ENCODE results near the gene SNX10.

Gene SNX10

GRCh38 chr7:26311798-26312197, 20.1 kb downstream of the SNX10 start:
- no peak overlapping the region for H3K4me3 ChIP-seq (ENCODE audit: low read length)
- peaks cover 27% of the 10 kb centered on the region for H3K4me1 ChIP-seq (ENCODE audit: control insufficient read depth, low read length)
- no peaks in the 10 kb centered on the region for H3K9me2 ChIP-seq (replicated peaks; ENCODE audit: control insufficient read depth, low read length)
- peaks cover 22% of the 10 kb centered on the region for H3K36me3 ChIP-seq (ENCODE audit: control insufficient read depth, low read length)
- no peaks in the 10 kb centered on the region for H3K27me3 ChIP-seq (ENCODE audit: control insufficient read depth, low read length)
- no peaks in the 10 kb centered on the region for H4K20me1 ChIP-seq (ENCODE audit: control insufficient read depth, insufficient read depth, low read depth, low read length)
- no peaks in the 10 kb centered on the region for H3K9me3 ChIP-seq (ENCODE audit: control insufficient read depth, insufficient read depth, low read length)
- no peak overlapping the region for H3K27ac ChIP-seq (ENCODE audit: low read depth, low read length)
- no peak overlapping the region for H3K4me2 ChIP-seq (ENCODE audit: low read length)
- peaks cover 8% of the 10 kb centered on the region for H3F3A ChIP-seq (ENCODE audit: control insufficient read depth, insufficient read depth)
- peaks cover 51% of the 10 kb centered on the region for H3K79me2 ChIP-seq (ENCODE audit: control insufficient read depth, low read length)
- TF ChIP-seq EZH2phosphoT487 (IDR thresholded peaks at IDR 0.05; ENCODE audit: borderline replicate concordance, low read length) = no peak
- TF ChIP-seq, protein P1, sequence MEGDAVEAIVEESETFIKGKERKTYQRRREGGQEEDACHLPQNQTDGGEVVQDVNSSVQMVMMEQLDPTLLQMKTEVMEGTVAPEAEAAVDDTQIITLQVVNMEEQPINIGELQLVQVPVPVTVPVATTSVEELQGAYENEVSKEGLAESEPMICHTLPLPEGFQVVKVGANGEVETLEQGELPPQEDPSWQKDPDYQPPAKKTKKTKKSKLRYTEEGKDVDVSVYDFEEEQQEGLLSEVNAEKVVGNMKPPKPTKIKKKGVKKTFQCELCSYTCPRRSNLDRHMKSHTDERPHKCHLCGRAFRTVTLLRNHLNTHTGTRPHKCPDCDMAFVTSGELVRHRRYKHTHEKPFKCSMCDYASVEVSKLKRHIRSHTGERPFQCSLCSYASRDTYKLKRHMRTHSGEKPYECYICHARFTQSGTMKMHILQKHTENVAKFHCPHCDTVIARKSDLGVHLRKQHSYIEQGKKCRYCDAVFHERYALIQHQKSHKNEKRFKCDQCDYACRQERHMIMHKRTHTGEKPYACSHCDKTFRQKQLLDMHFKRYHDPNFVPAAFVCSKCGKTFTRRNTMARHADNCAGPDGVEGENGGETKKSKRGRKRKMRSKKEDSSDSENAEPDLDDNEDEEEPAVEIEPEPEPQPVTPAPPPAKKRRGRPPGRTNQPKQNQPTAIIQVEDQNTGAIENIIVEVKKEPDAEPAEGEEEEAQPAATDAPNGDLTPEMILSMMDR (IDR thresholded peaks at IDR 0.05; ENCODE audit: low read depth, low read length, poor library complexity, severe bottlenecking) = no peak

DNA sequence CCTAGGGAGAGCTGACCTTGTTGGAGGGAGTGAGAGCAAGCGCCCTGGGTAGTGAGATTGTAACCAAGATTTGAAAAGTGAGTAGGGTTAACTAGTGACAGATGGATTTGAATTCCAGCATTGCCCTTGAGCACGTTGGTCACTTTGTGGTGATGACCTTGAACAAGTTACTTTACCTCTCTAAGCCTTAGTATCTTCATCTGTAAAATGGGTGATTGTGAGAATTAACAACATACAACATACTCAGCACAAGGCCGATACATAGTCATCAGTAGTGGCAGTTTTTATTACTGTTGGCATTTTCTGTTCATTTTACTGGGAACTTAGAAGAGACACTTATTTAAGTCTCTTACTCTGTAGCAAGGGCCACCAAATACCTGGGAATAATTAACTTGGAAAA, 25.5 kb downstream of the SNX10 start:
- H3K9me2 ChIP-seq (replicated peaks; ENCODE audit: control insufficient read depth, low read length) = no peaks in the 10 kb centered on the region
- H3K79me2 ChIP-seq (ENCODE audit: control insufficient read depth, low read length) = peaks cover 59% of the 10 kb centered on the region
- H3K4me1 ChIP-seq (ENCODE audit: control insufficient read depth, low read length) = peaks cover 38% of the 10 kb centered on the region
- H3K9me3 ChIP-seq (ENCODE audit: control insufficient read depth, insufficient read depth, low read length) = no peaks in the 10 kb centered on the region
- H3F3A ChIP-seq (ENCODE audit: control insufficient read depth, insufficient read depth) = peaks cover 14% of the 10 kb centered on the region
- no peak overlapping the region for H3K4me2 ChIP-seq (ENCODE audit: low read length)
- TF ChIP-seq, protein P1 (IDR thresholded peaks at IDR 0.05; ENCODE audit: low read depth, low read length, poor library complexity, severe bottlenecking) = no peak
- H3K27me3 ChIP-seq (ENCODE audit: control insufficient read depth, low read length) = no peaks in the 10 kb centered on the region
- H3K36me3 ChIP-seq (ENCODE audit: control insufficient read depth, low read length) = peaks cover 8% of the 10 kb centered on the region; the same call in 1 of the 2 replicates
- H3K4me3 ChIP-seq (ENCODE audit: low read length) = no peak overlapping the region
- H3K27ac ChIP-seq (ENCODE audit: low read depth, low read length) = no peak overlapping the region
- H4K20me1 ChIP-seq (ENCODE audit: control insufficient read depth, insufficient read depth, low read depth, low read length) = no peaks in the 10 kb centered on the region; the same call in 1 of the 2 replicates

DNA sequence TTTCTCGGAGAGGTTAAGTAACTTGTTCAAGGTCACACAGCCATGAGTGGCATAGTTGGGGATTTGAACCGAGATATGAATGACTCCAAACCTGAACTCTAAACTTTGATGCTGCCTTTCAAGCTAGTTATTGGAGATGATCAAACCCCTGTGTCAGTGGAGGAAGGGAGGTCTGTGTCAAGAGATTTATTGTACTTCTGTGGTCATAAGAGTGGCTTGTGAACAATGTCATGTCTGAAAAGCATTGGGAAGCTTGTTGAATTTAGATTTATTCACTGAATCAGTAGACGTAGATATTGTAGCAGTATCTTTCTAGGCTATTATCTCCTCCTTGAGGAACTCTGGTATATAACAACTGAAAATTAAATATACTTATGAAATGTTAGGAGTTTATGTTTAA, 27.3 kb downstream of the SNX10 start:
- Histone ChIP-seq H3K9me3 (ENCODE audit: control insufficient read depth, insufficient read depth, low read length) (no peaks in the 10 kb centered on the region), H3K27me3 (ENCODE audit: control insufficient read depth, low read length) (no peaks in the 10 kb centered on the region), H4K20me1 (ENCODE audit: control insufficient read depth, insufficient read depth, low read depth, low read length) (no peaks in the 10 kb centered on the region; the same call in 1 of the 2 replicates), H3K27ac (ENCODE audit: low read depth, low read length) (no peak overlapping the region), H3K36me3 (ENCODE audit: control insufficient read depth, low read length) (peaks cover 8% of the 10 kb centered on the region; the same call in 1 of the 2 replicates), H3K4me3 (ENCODE audit: low read length) (no peak overlapping the region), H3K9me2 (replicated peaks; ENCODE audit: control insufficient read depth, low read length) (no peaks in the 10 kb centered on the region), H3K79me2 (ENCODE audit: control insufficient read depth, low read length) (peaks cover 49% of the 10 kb centered on the region), H3K4me2 (ENCODE audit: low read length) (0 out of 2 replicates have a peak overlapping the region, but pooled peaks have one; percentile 5), H3F3A (ENCODE audit: control insufficient read depth, insufficient read depth) (peaks cover 10% of the 10 kb centered on the region), H3K4me1 (ENCODE audit: control insufficient read depth, low read length) (peaks cover 27% of the 10 kb centered on the region)
- TF ChIP-seq, protein P1 (IDR thresholded peaks at IDR 0.05; ENCODE audit: low read depth, low read length, poor library complexity, severe bottlenecking) = no peak
- TF ChIP-seq EZH2phosphoT487 (IDR thresholded peaks at IDR 0.05; ENCODE audit: borderline replicate concordance, low read length) = no peak

All from DOHH2 (cell line).